ENCODE measurements around the gene STIMATE. TPM values are rescaled to one million over a fixed set of nuclear protein-coding genes. Genes with fewer than 3 reads are reported as not detected.

STIMATE gene
- total RNA-seq, 2 experiments from 2014 or later: 18.1 to 19.0 TPM

- Histone ChIP-seq H3K36me3 (ENCODE audit: insufficient read depth, low read length) (no peaks in the 10 kb centered on the region), H3K4me2 (ENCODE audit: low read length) (no peak overlapping the region), H3K4me3 (ENCODE audit: low read depth, low read length, poor library complexity, severe bottlenecking) (no peak overlapping the region), H3K4me1 (ENCODE audit: insufficient read depth, low read length, poor library complexity, severe bottlenecking) (no peaks in the 10 kb centered on the region), H3K9me3 (ENCODE audit: low read length) (no peaks in the 10 kb centered on the region), H4K20me1 (ENCODE audit: insufficient read depth, low read length) (no peaks in the 10 kb centered on the region), H2AFZ (ENCODE audit: low read length) (no peak overlapping the region), H3K27ac (ENCODE audit: low read depth, low read length, poor library complexity, severe bottlenecking) (no peak overlapping the region), H3K79me2 (ENCODE audit: insufficient read depth, low read depth, low read length) (no peaks in the 10 kb centered on the region), H3K9me2 (ENCODE audit: insufficient read depth, low read length) (no peaks in the 10 kb centered on the region)
- POLR2A ChIA-PET: no interaction called here
- intact Hi-C loops (cut with micrococcal nuclease; ENCODE audit: unreplicated experiment): loop anchor here (1.0 kb wide), 1 partner anchor 226 kb away; no protein-coding TSS in a partner anchor
- DNase-seq (ENCODE audit: low spot score): peak; percentile 22
- no TSS peak for BruUV-seq (replicated peaks)
- CTCF ChIA-PET (ENCODE audit: unreplicated experiment): no interaction called here
- TF ChIP-seq EZH2phosphoT487 (IDR thresholded peaks at IDR 0.05; ENCODE audit: borderline replicate concordance, low read depth, low read length): no peak
- TF ChIP-seq, protein P1, sequence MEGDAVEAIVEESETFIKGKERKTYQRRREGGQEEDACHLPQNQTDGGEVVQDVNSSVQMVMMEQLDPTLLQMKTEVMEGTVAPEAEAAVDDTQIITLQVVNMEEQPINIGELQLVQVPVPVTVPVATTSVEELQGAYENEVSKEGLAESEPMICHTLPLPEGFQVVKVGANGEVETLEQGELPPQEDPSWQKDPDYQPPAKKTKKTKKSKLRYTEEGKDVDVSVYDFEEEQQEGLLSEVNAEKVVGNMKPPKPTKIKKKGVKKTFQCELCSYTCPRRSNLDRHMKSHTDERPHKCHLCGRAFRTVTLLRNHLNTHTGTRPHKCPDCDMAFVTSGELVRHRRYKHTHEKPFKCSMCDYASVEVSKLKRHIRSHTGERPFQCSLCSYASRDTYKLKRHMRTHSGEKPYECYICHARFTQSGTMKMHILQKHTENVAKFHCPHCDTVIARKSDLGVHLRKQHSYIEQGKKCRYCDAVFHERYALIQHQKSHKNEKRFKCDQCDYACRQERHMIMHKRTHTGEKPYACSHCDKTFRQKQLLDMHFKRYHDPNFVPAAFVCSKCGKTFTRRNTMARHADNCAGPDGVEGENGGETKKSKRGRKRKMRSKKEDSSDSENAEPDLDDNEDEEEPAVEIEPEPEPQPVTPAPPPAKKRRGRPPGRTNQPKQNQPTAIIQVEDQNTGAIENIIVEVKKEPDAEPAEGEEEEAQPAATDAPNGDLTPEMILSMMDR (conservative IDR thresholded peaks at IDR 0.05; ENCODE audit: low read length): peak; percentile 74
Observed at GRCh38 chr3:52845691-52846431, 51.5 kb downstream of the STIMATE start.

- BruUV-seq (replicated peaks): no TSS peak
- POLR2A ChIA-PET: no interaction called here
- no peaks in the 10 kb centered on the region for H3K36me3 ChIP-seq (ENCODE audit: insufficient read depth, low read length)
- no peak overlapping the region for H3K4me2 ChIP-seq (ENCODE audit: low read length)
- no peak overlapping the region for H2AFZ ChIP-seq (ENCODE audit: low read length)
- no peaks in the 10 kb centered on the region for H4K20me1 ChIP-seq (ENCODE audit: insufficient read depth, low read length)
- intact Hi-C loops (cut with micrococcal nuclease; ENCODE audit: unreplicated experiment): loop anchor here (1.0 kb wide), 1 partner anchor 227 kb away; no protein-coding TSS in a partner anchor
- no peaks in the 10 kb centered on the region for H3K79me2 ChIP-seq (ENCODE audit: insufficient read depth, low read depth, low read length)
- CTCF ChIA-PET (ENCODE audit: unreplicated experiment): no interaction called here
- DNase-seq (ENCODE audit: low spot score): no peak
- TF ChIP-seq, protein P1 (conservative IDR thresholded peaks at IDR 0.05; ENCODE audit: low read length): no peak
- no peak for TF ChIP-seq EZH2phosphoT487 (IDR thresholded peaks at IDR 0.05; ENCODE audit: borderline replicate concordance, low read depth, low read length)
- no peaks in the 10 kb centered on the region for H3K9me3 ChIP-seq (ENCODE audit: low read length)
- no peaks in the 10 kb centered on the region for H3K9me2 ChIP-seq (ENCODE audit: insufficient read depth, low read length)
- no peak overlapping the region for H3K27ac ChIP-seq (ENCODE audit: low read depth, low read length, poor library complexity, severe bottlenecking)
- no peaks in the 10 kb centered on the region for H3K4me1 ChIP-seq (ENCODE audit: insufficient read depth, low read length, poor library complexity, severe bottlenecking)
- no peak overlapping the region for H3K4me3 ChIP-seq (ENCODE audit: low read depth, low read length, poor library complexity, severe bottlenecking)
Observed at GRCh38 chr3:52845157-52845556, 52.2 kb downstream of the STIMATE start.

GRCh38 chr3:52844290-52844975 lies 52.9 kb downstream of the STIMATE start:
- Histone ChIP-seq H3K4me2 (ENCODE audit: low read length) (no peak overlapping the region), H3K36me3 (ENCODE audit: insufficient read depth, low read length) (no peaks in the 10 kb centered on the region), H4K20me1 (ENCODE audit: insufficient read depth, low read length) (no peaks in the 10 kb centered on the region), H3K27ac (ENCODE audit: low read depth, low read length, poor library complexity, severe bottlenecking) (no peak overlapping the region), H2AFZ (ENCODE audit: low read length) (no peak overlapping the region), H3K9me3 (ENCODE audit: low read length) (no peaks in the 10 kb centered on the region), H3K4me1 (ENCODE audit: insufficient read depth, low read length, poor library complexity, severe bottlenecking) (no peaks in the 10 kb centered on the region), H3K79me2 (ENCODE audit: insufficient read depth, low read depth, low read length) (no peaks in the 10 kb centered on the region), H3K9me2 (ENCODE audit: insufficient read depth, low read length) (no peaks in the 10 kb centered on the region), H3K4me3 (ENCODE audit: low read depth, low read length, poor library complexity, severe bottlenecking) (no peak overlapping the region)
- POLR2A ChIA-PET: no interaction called here
- no peak for DNase-seq (ENCODE audit: low spot score)
- intact Hi-C loops (cut with micrococcal nuclease; ENCODE audit: unreplicated experiment): no loop called here
- TF ChIP-seq EZH2phosphoT487 (IDR thresholded peaks at IDR 0.05; ENCODE audit: borderline replicate concordance, low read depth, low read length): no peak
- TF ChIP-seq, protein P1 (conservative IDR thresholded peaks at IDR 0.05; ENCODE audit: low read length): no peak
- BruUV-seq (replicated peaks): no TSS peak
- CTCF ChIA-PET (ENCODE audit: unreplicated experiment): no interaction called here

Measured in OCI-LY7 (cell line).